GM23248 (cell line): ENCODE measurements around the gene FMN2.

Source experiments
- EZH2 ChIP-seq: fragments of 200-600 bp; sonication (generic); IDR thresholded peaks from 2 replicates; pipeline ENCODE4 v1.6.1; 2018; ENCODE audit warnings: antibody characterized with exemption, mild to moderate bottlenecking; ENCODE audit not compliant: insufficient read depth, poor library complexity, severe bottlenecking
- EZH2phosphoT487 ChIP-seq: fragments of 200-600 bp; sonication (generic); IDR thresholded peaks from 2 replicates; pipeline ENCODE4 v1.6.1; 2018; ENCODE audit warnings: antibody characterized with exemption, moderate library complexity, mild to moderate bottlenecking, low read depth; ENCODE audit not compliant: insufficient read depth

GRCh38 chr1:240155605-240156004 is 63.9 kb downstream of the FMN2 start:
- TF ChIP-seq EZH2, result no peak
- TF ChIP-seq EZH2phosphoT487, result no peak
